GM18951 (cell line): Measurements from ENCODE around the gene TXK.

ENCODE experiments used
- POLR2A ChIP-seq: IDR thresholded peaks from 4 replicates; pipeline ENCODE4 v1.6.1; 2011; ENCODE audit warnings: mild to moderate bottlenecking; ENCODE audit not compliant: insufficient read length, insufficient read depth; ENCODE audit errors: extremely low read depth
- in situ Hi-C: fragments of 300-500 bp; cut with MboI; formaldehyde crosslinking; loops from one replicate; pipeline ENCODE4 v1.12.0; 2022; ENCODE audit warnings: low sequenced_read_pairs, mixed read lengths, inconsistent platforms; ENCODE audit not compliant: unreplicated experiment

Gene TXK

GRCh38 chr4:48153791-48154550, 19.9 kb upstream of the TXK start:
- no peak for TF ChIP-seq POLR2A
- in situ Hi-C loops: no loop called here

GRCh38 chr4:48152259-48152658, 18.2 kb upstream of the TXK start:
- TF ChIP-seq POLR2A: no peak
- in situ Hi-C loops: no loop called here

GRCh38 chr4:48149827-48150370, 15.8 kb upstream of the TXK start:
- in situ Hi-C loops: no loop called here

GRCh38 chr4:48147621-48148020, 13.6 kb upstream of the TXK start:
- TF ChIP-seq POLR2A: no peak
- in situ Hi-C loops: no loop called here

More at GRCh38 chr4:48149827-48150370, 15.8 kb upstream of the TXK start:
- TF ChIP-seq POLR2A: no peak

- in situ Hi-C loops: no loop called here
- no peak for TF ChIP-seq POLR2A
Measured at GRCh38 chr4:48141048-48141447, 7.0 kb upstream of the TXK start.

GRCh38 chr4:48139691-48140090, 5.6 kb upstream of the TXK start:
- no peak for TF ChIP-seq POLR2A
- in situ Hi-C loops: loop anchor here (10.0 kb wide), 1 partner anchor 415 kb away; no protein-coding TSS in a partner anchor

- TF ChIP-seq POLR2A: no peak
- in situ Hi-C loops: loop anchor here (10.0 kb wide), 1 partner anchor 416 kb away; no protein-coding TSS in a partner anchor
Measured at GRCh38 chr4:48138936-48139335, 4.9 kb upstream of the TXK start.

GRCh38 chr4:48138511-48138910, 4.5 kb upstream of the TXK start:
- no peak for TF ChIP-seq POLR2A
- in situ Hi-C loops: loop anchor here (10.0 kb wide), 1 partner anchor 416 kb away; no protein-coding TSS in a partner anchor

- TF ChIP-seq POLR2A: no peak
- in situ Hi-C loops: loop anchor here (10.0 kb wide), 1 partner anchor 417 kb away; no protein-coding TSS in a partner anchor
Measured at GRCh38 chr4:48137846-48138245, 3.8 kb upstream of the TXK start.

GRCh38 chr4:48133669-48134068, 381 bp downstream of the TXK start:
- TF ChIP-seq POLR2A: no peak
- in situ Hi-C loops: loop anchor here (10.0 kb wide), 1 partner anchor 421 kb away; no protein-coding TSS in a partner anchor

GRCh38 chr4:48131736-48132135, 2.3 kb downstream of the TXK start:
- TF ChIP-seq POLR2A: no peak
- in situ Hi-C loops: loop anchor here (10.0 kb wide), 1 partner anchor 423 kb away; no protein-coding TSS in a partner anchor

- no peak for TF ChIP-seq POLR2A
- in situ Hi-C loops: loop anchor here (10.0 kb wide), 1 partner anchor 425 kb away; no protein-coding TSS in a partner anchor
Measured at GRCh38 chr4:48130100-48130499, 4.0 kb downstream of the TXK start.

- no peak for TF ChIP-seq POLR2A
- in situ Hi-C loops: loop anchor here (10.0 kb wide), 1 partner anchor 425 kb away; no protein-coding TSS in a partner anchor
Measured at GRCh38 chr4:48129307-48130014, 4.6 kb downstream of the TXK start.
